HG03575 (cell line): Measurements from ENCODE around the gene BCL2L15.

Source experiments
- ATAC-seq: cut with Tn5 transposase; IDR thresholded peaks from one replicate; pipeline ENCODE4 v1.9.1; 2021; ENCODE audit not compliant: unreplicated experiment, insufficient number of reproducible peaks, low FRiP score; ENCODE audit errors: extremely low read depth

The BCL2L15 gene

DNA sequence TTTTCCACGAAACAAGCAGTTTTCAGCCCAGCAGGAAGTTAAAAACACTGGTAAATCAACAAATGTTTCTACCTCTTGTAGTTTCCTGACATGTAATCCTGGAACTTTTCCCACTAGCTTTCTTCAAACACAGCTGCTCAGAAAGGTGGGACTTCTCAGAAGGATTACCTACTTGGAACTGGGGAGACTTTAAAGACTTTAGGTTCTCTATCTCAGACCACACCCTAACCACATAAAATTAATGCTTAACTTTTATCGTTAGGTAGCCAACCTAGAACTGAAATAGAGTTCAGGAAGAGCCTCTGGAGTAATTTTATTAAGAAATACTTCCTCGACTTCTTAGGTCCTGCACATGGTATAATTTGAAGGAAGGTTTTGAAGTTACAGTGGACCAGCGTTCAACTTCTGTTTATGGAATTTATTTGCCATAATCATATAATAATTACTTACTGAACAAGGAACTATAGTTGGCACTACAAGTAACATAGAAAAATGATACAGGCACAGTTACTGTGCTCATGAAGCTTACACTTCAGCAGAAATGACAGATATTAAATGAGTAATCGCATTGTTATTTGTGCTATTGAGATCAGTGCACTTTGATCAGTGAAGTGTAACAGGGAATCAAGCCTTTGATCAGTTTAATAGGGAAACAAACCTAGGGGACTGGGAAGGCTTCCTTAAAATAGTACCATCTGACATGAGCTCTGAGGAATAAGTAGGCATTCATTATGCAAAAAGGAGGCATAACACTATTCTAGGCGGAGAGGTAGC lies at the start of gene BCL2L15:
BCL2L15 (minus strand) TSS at position 180 of the 774 bp plus-strand sequence. CDS start 206 bp downstream, outside the sequence.
- ATAC-seq, result no peak

GRCh38 chr1:113937146-113937545 lies 49.8 kb upstream of the BCL2L15 start:
- ATAC-seq, result no peak

DNA sequence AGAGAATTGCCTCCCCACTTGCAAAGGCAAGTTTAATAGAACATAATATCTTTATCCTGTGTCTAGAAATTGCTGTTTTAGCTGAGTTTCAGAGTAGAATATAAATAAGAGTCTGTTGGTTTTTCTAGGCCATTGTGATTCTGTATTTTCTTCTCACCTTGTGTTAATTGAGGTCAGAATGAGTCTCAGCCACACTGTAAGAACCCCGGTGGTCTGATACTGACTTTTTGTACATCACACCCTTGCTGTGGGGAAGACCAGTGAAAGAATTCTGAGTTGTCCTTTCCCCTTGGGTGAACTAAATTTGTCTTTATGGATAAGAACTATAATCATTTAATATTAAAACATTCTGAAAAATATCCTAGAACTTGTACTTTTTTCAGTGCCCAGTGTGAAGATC lies 48.6 kb upstream of the BCL2L15 start:
- ATAC-seq, result no peak

GRCh38 chr1:113935176-113935575 lies 47.8 kb upstream of the BCL2L15 start:
- no peak for ATAC-seq

DNA sequence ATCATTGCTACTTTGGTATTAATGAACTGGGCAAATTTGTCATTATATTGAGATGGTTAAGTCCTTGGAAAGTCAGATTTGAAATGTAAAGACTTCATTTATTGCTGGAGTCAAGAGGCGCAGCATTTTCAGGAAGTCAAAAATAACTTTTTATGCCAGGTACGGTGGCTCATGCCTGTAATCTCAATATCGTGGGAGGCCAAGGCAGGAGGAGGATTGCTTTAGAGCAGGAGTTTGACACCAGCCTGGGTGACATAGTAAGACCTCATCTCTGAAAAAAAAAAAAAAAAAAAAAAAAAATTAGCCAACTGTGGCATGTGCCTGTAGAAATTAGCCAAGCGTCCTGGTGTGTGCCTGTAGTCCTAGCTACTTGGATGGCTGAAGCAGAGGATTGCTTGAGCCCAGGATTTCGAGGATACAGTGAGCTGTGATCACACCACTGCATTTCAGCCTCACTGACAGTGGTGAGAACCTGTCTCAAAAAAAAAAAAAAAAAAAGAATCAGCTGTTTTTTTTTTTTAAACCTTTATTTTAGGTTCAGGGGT lies 47.2 kb upstream of the BCL2L15 start:
- no peak for ATAC-seq

DNA sequence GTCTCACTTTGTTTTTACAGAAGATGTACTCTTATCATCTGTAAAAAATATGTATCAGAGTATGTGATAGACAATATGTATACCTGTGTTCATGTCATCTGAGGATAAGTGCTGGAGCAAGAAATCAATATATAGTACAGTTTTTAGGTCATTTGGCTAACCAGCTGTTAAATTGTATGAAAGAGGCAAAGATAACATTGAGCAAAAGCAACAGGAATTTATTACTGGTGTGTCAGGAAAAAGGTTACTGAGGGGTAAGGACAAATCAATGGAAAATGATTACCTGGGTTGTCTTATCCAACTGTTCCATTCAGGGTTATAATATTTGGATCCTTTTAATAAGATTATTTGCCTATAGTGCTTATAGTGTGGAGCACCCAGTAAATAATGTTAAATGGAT lies 46.6 kb upstream of the BCL2L15 start:
- ATAC-seq, result no peak

DNA sequence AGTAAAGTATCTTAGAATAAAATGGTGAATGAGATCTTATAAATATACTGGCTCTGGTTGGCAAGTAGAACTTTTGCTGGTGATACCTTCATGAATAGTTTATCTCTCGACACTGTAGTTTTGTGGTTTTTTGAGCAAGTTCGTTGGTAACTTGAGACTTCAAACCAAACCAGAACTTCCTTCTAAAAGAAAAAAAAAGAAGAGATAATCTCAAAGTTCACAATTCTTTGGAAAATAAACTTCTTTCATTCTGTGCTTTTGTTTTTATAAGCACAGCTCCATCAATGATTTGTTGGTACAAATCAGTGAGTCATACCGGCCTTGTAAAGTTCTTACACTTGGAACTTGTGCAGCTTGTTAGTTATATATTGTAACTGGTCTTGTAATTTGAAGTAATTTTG lies 44.1 kb upstream of the BCL2L15 start:
- ATAC-seq, result no peak

DNA sequence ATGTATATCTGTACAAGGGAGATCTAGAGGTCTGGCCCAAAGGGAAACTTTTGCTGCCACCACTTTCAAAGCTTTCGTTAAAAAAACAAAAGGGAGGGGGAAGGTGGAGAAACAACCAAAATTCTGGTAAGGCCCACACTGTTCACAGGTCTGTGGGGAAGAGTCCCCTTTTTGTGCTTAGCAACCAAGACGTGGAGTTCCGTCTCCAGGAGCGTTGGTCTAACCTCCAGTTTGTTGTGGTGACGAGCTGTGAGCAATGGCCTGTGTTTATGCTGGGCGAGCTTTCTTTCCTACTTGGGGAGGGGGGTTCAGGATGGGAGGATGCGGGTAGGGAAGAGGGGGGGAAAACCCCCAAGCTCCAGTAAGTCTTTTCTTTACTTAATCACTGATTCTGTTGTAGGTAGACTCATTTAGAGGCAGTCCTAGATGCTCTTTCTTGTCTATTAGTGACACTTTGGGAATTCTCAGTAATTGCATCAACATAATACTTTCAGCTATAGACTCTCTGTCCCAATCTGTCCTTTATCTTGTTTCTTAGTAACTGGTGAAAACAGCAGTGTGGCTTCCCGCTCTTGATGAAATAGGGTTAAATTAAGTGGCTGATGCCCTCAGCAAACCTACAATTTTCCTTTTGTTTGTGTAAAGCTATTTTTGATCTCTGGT lies 43.2 kb upstream of the BCL2L15 start:
- no peak for ATAC-seq

- ATAC-seq, result no peak
Observed at GRCh38 chr1:113929750-113930498, 42.5 kb upstream of the BCL2L15 start.

DNA sequence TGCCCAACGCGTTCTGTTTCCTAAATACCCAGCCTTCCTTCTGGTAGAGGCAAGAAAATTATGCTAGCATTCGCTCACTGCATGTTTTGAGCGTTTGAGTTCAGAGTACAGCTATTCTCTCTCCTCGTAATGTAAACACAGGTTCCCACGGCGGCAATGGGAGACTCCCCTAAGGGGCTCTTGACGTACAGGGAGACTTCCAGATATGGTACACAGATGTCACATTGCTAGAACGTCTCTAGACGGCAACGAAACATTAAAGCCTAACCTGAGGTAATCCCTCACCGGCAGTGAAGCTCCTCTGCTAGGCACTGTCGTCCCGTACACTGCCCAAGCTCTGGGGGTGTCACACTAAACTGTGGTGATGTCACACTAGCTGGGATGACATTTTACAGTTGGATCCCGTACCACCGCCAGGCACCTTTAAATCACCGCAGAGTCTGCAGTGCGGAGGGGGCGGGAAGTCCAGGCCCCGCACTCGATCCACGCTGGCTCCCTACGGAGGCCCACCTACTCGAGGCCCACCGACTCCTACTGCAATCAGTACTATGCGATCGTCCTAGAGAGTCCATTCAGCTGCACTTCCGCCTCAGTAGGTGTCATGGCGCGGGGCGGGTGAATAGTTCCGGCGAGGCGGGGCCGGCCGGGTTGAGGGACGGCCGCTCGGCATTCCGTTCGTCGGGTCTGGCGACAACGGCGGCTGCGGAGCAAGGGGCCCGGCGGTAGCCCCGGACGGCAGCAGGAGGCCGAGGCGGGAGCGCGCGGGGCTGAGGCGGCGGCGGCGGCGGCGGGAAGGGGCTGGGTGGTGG lies 41.8 kb upstream of the BCL2L15 start, which contains the start of gene HIPK1:
HIPK1 (plus strand) TSS at position 384 of the 809 bp plus-strand sequence.
- ATAC-seq, result peak; percentile 35

- no peak for ATAC-seq
Observed at GRCh38 chr1:113928187-113928930, 41.0 kb upstream of the BCL2L15 start.

- ATAC-seq, result no peak
Observed at GRCh38 chr1:113924473-113924872, 37.1 kb upstream of the BCL2L15 start.

- no peak for ATAC-seq
Observed at GRCh38 chr1:113922957-113923356, 35.6 kb upstream of the BCL2L15 start.

DNA sequence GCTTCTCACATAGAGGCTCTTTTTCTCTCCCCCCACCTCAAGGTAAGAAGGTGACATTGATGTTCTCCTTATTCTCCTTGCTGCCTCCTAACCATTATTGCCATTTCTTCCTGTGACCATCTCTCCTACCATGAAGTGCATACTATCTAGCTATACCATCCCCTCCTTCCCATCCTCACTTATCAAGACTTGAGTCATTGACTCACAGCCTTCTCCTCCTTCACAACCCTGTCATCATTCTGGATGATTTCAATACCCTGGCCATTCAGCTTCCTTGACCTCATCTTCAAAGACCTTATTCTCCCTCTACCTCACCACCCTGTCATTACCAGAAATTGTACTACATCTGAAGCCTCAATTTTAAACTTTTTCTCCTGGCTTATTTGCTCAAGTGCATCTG lies 30.9 kb upstream of the BCL2L15 start:
- ATAC-seq, result no peak

GRCh38 chr1:113917400-113918082 lies 30.2 kb upstream of the BCL2L15 start:
- no peak for ATAC-seq

GRCh38 chr1:113916974-113917373 lies 29.6 kb upstream of the BCL2L15 start:
- ATAC-seq, result no peak

GRCh38 chr1:113913887-113914664 lies 26.7 kb upstream of the BCL2L15 start:
- ATAC-seq, result no peak
